WTC11 (cell line): Measurements from ENCODE around the gene FBH1. TPM values are rescaled to one million over a fixed set of nuclear protein-coding genes. Genes with fewer than 3 reads are reported as not detected.
A peak's percentile ranks its signal among the peaks of the same experiment; 100 is the strongest.

ENCODE experiments used
- ATAC-seq: fragments of 200-7000 bp; cut with Tn5 transposase; 2 replicates; pipeline ENCODE4 v1.10.0; 2021; ENCODE audit warnings: mild to moderate bottlenecking, moderate library complexity
- CTCF ChIA-PET: fragments of 300-600 bp; sonication (Branson Sonifier 250); formaldehyde crosslinking; loops from one replicate; lab custom pipeline; 2021; ENCODE audit warnings: antibody characterized with exemption; lab: Charles Lee
- POLR2A ChIA-PET: fragments of 350-600 bp; sonication (Branson Sonifier 250); formaldehyde crosslinking; loops from one replicate; lab custom pipeline; 2021; ENCODE audit warnings: antibody characterized with exemption; lab: Charles Lee
- DNase-seq: peaks from one replicate; pipeline ENCODE4 v3.0.0; 2021; ENCODE audit warnings: low spot score
- H3K27ac Mint-ChIP-seq: 2 replicates; pipeline ENCODE4 v1.8.0; 2021; ENCODE audit warnings: mixed read lengths
- H3K27me3 Mint-ChIP-seq: 2 replicates; pipeline ENCODE4 v1.8.0; 2021; ENCODE audit warnings: low read depth, mild to moderate bottlenecking, moderate library complexity, mixed read lengths
- H3K36me3 Mint-ChIP-seq: 2 replicates; pipeline ENCODE4 v1.8.0; 2021; ENCODE audit warnings: mixed read lengths
- H3K4me1 Mint-ChIP-seq: 2 replicates; pipeline ENCODE4 v1.8.0; 2022; ENCODE audit warnings: mixed read lengths
- H3K4me3 Mint-ChIP-seq: 2 replicates; pipeline ENCODE4 v1.8.0; 2021; ENCODE audit warnings: mild to moderate bottlenecking, moderate library complexity, mixed read lengths
- H3K9me3 Mint-ChIP-seq: 2 replicates; pipeline ENCODE4 v1.8.0; 2021; ENCODE audit warnings: mixed read lengths
- ATF1 ChIP-seq: sonication (generic); formaldehyde crosslinking; IDR thresholded peaks from 2 replicates; pipeline ENCODE4 v1.8.1; 2023; ENCODE audit warnings: mild to moderate bottlenecking, moderate library complexity, missing genetic modification reagents
- CBFB ChIP-seq: sonication (generic); formaldehyde crosslinking; IDR thresholded peaks from 2 replicates; pipeline ENCODE4 v1.8.1; 2022; ENCODE audit warnings: mild to moderate bottlenecking, low read depth, missing genetic modification reagents
- ESRRA ChIP-seq: sonication (generic); formaldehyde crosslinking; IDR thresholded peaks from 2 replicates; pipeline ENCODE4 v1.8.1; 2022; ENCODE audit warnings: mild to moderate bottlenecking, missing genetic modification reagents, borderline replicate concordance
- HMGA2 ChIP-seq: fragments of 250-450 bp; sonication (Bioruptor Pico); IDR thresholded peaks from 2 replicates; pipeline ENCODE4 v1.4.0; 2021; ENCODE audit warnings: mild to moderate bottlenecking, moderate library complexity
- KAT7 ChIP-seq: sonication (generic); formaldehyde crosslinking; IDR thresholded peaks from 2 replicates; pipeline ENCODE4 v1.8.1; 2023; ENCODE audit warnings: missing genetic modification reagents, mild to moderate bottlenecking, borderline replicate concordance
- NFATC4 ChIP-seq: fragments of 250-450 bp; sonication (Bioruptor Pico); IDR thresholded peaks from 2 replicates; pipeline ENCODE4 v1.9.0; 2021; ENCODE audit warnings: mild to moderate bottlenecking
- NFYB ChIP-seq: sonication (generic); formaldehyde crosslinking; conservative IDR thresholded peaks from 2 replicates; pipeline ENCODE4 v1.8.0; 2022; ENCODE audit warnings: low read depth, missing genetic modification reagents
- NR2C2 ChIP-seq: sonication (generic); formaldehyde crosslinking; IDR thresholded peaks from 2 replicates; pipeline ENCODE4 v1.8.0; 2022; ENCODE audit warnings: mild to moderate bottlenecking, missing genetic modification reagents
- RORB ChIP-seq: fragments of 250-450 bp; sonication (Bioruptor Pico); IDR thresholded peaks from 2 replicates; pipeline ENCODE4 v1.9.0; 2021; ENCODE audit warnings: mild to moderate bottlenecking
- SMAD4 ChIP-seq: sonication (generic); formaldehyde crosslinking; IDR thresholded peaks from 2 replicates; pipeline ENCODE4 v1.8.0; 2022; ENCODE audit warnings: mild to moderate bottlenecking, missing genetic modification reagents
- SP1 ChIP-seq: sonication (generic); formaldehyde crosslinking; conservative IDR thresholded peaks from 2 replicates; pipeline ENCODE4 v1.8.1; 2022; ENCODE audit warnings: missing genetic modification reagents
- ZMAT4 ChIP-seq: fragments of 250-450 bp; sonication (Bioruptor Pico); IDR thresholded peaks from 2 replicates; pipeline ENCODE4 v1.9.0; 2021; ENCODE audit warnings: mild to moderate bottlenecking
- ZNF232 ChIP-seq: sonication (generic); formaldehyde crosslinking; IDR thresholded peaks from 2 replicates; pipeline ENCODE4 v1.8.0; 2022; ENCODE audit warnings: mild to moderate bottlenecking, missing genetic modification reagents
- ZNF263 ChIP-seq: sonication (generic); formaldehyde crosslinking; IDR thresholded peaks from 2 replicates; pipeline ENCODE4 v1.8.1; 2022; ENCODE audit warnings: low read depth, mild to moderate bottlenecking, moderate library complexity, missing genetic modification reagents
- ZNF671 ChIP-seq: fragments of 250-450 bp; sonication (Bioruptor Pico); IDR thresholded peaks from 2 replicates; pipeline ENCODE4 v1.8.0; 2021; ENCODE audit warnings: mild to moderate bottlenecking
- total RNA-seq: library from RNA; stranded (reverse); gene quantifications from 3 replicates; pipeline ENCODE4 v1.2.3, GENCODE V29; 2021

Gene FBH1
- total RNA-seq, 1 experiment from 2014 or later, result 66.8 TPM

GRCh38 chr10:5942474-5942873 lies 52.4 kb downstream of the FBH1 start:
- DNase-seq (no peak), ATAC-seq (no peak)
- ChIA-PET POLR2A (no interaction called here), CTCF (interaction anchor here (0.6 to 1.8 kb wide), 2 partner anchors 52 to 441 kb away, joined by 3 to 5 read pairs; partner anchors contain the start of genes ANKRD16 and FBH1)
- Mint-ChIP-seq H3K4me3 (no peak overlapping the region), H3K27ac (no peak overlapping the region), H3K9me3 (no peaks in the 10 kb centered on the region), H3K36me3 (peaks cover 13% of the 10 kb centered on the region), H3K4me1 (peaks cover 33% of the 10 kb centered on the region), H3K27me3 (no peaks in the 10 kb centered on the region)
- TF ChIP-seq ZMAT4 (CRISPR knock-in tag), result no peak

- CTCF ChIA-PET, result interaction anchor here (0.6 to 2.0 kb wide), 3 partner anchors 54 to 355 kb away, joined by 3 to 8 read pairs (median 4); partner anchors contain the start of genes ANKRD16 and FBH1
Measured at GRCh38 chr10:5943536-5943935, 53.5 kb downstream of the FBH1 start.

GRCh38 chr10:5944389-5945189 lies 54.5 kb downstream of the FBH1 start:
- Mint-ChIP-seq H3K9me3 (no peaks in the 10 kb centered on the region), H3K27ac (no peak overlapping the region)
- no peak for ATAC-seq
- no peak for DNase-seq
- ChIA-PET CTCF (interaction anchor here (0.5 to 2.0 kb wide), 4 partner anchors 142 to 416 kb away, joined by 3 to 8 read pairs (median 4); partner anchors contain the start of gene PFKFB3), POLR2A (interaction anchor here (1.6 kb wide), 1 partner anchor 258 kb away, joined by 5 read pairs; the partner anchor contains the start of gene PFKFB3)
- TF ChIP-seq NFYB (CRISPR knock-in tag) (no peak), ZNF263 (CRISPR knock-in tag) (no peak), ZNF671 (CRISPR knock-in tag) (no peak), ESRRA (no peak), HMGA2 (no peak), ZNF232 (CRISPR knock-in tag) (no peak), RORB (CRISPR knock-in tag) (no peak), CBFB (CRISPR knock-in tag) (no peak)
- TF ChIP-seq, all 79 proteins: peak for 0
- peaks cover 36% of the 10 kb centered on the region for H3K4me1 Mint-ChIP-seq
- no peaks in the 10 kb centered on the region for H3K27me3 Mint-ChIP-seq
- H3K36me3 Mint-ChIP-seq, result no peaks in the 10 kb centered on the region
- H3K4me3 Mint-ChIP-seq, result no peak overlapping the region

More at GRCh38 chr10:5943536-5943935, 53.5 kb downstream of the FBH1 start:
- Mint-ChIP-seq H3K36me3 (peaks cover 3% of the 10 kb centered on the region), H3K4me3 (no peak overlapping the region), H3K9me3 (no peaks in the 10 kb centered on the region), H3K27ac (peak overlapping the region; percentile 65), H3K4me1 (peaks cover 33% of the 10 kb centered on the region), H3K27me3 (no peaks in the 10 kb centered on the region)
- POLR2A ChIA-PET, result interaction anchor here (1.6 kb wide), 1 partner anchor 259 kb away, joined by 5 read pairs; the partner anchor contains the start of gene PFKFB3
- DNase-seq (peak; percentile 28), ATAC-seq (peak; percentile 45)
- TF ChIP-seq KAT7, result no peak
- TF ChIP-seq ZMAT4 (CRISPR knock-in tag), result no peak
- TF ChIP-seq SP1 (CRISPR knock-in tag), result no peak

GRCh38 chr10:5945190-5945509 lies 55.1 kb downstream of the FBH1 start:
- CTCF ChIA-PET, result interaction anchor here (0.5 to 1.1 kb wide), 3 partner anchors 141 to 417 kb away, joined by 3 to 4 read pairs (median 4); partner anchors contain the start of gene PFKFB3
- ATAC-seq (no peak), DNase-seq (no peak)
- H3K36me3 Mint-ChIP-seq, result no peaks in the 10 kb centered on the region
- no peak for TF ChIP-seq NR2C2
- no peak for TF ChIP-seq SMAD4
- no peak for TF ChIP-seq ATF1 (CRISPR knock-in tag)
- TF ChIP-seq NFATC4 (CRISPR knock-in tag), result no peak
- peaks cover 36% of the 10 kb centered on the region for H3K4me1 Mint-ChIP-seq
- no peaks in the 10 kb centered on the region for H3K9me3 Mint-ChIP-seq
- no peak overlapping the region for H3K4me3 Mint-ChIP-seq
- no peak overlapping the region for H3K27ac Mint-ChIP-seq
- POLR2A ChIA-PET, result no interaction called here
- no peaks in the 10 kb centered on the region for H3K27me3 Mint-ChIP-seq
